ENCODE data around the gene LRRC27.

LRRC27 gene

GRCh38 chr10:132410779-132411532 is 79.0 kb downstream of the LRRC27 start:
- no peak for TF ChIP-seq MAX (IDR thresholded peaks at IDR 0.05)
- TF ChIP-seq YY1 (IDR thresholded peaks at IDR 0.05; ENCODE audit: low read depth): no peak
- no peak for TF ChIP-seq NFIC (IDR thresholded peaks at IDR 0.05)
- no peak for TF ChIP-seq CREB1 (IDR thresholded peaks at IDR 0.05; ENCODE audit: low read depth)
- no peak for TF ChIP-seq TCF12 (IDR thresholded peaks at IDR 0.05; ENCODE audit: low read depth)
- no peak for TF ChIP-seq ZBTB7A (IDR thresholded peaks at IDR 0.05; ENCODE audit: low read depth)
- no peak for TF ChIP-seq EP300 (IDR thresholded peaks at IDR 0.05; ENCODE audit: borderline replicate concordance)
- no peak for TF ChIP-seq CEBPB (IDR thresholded peaks at IDR 0.05)
- no peak for TF ChIP-seq TEAD4 (IDR thresholded peaks at IDR 0.05)
- TF ChIP-seq RAD21 (IDR thresholded peaks at IDR 0.05; ENCODE audit: low read depth): no peak

- TF ChIP-seq RAD21 (IDR thresholded peaks at IDR 0.05; ENCODE audit: low read depth) (no peak), TCF12 (IDR thresholded peaks at IDR 0.05; ENCODE audit: low read depth) (no peak), CEBPB (IDR thresholded peaks at IDR 0.05) (no peak), NFIC (IDR thresholded peaks at IDR 0.05) (no peak)
These were observed 79.7 kb downstream of the LRRC27 start for GRCh38 chr10:132411561-132412253.

GRCh38 chr10:132412316-132413192 is 80.6 kb downstream of the LRRC27 start:
- TF ChIP-seq EP300 (IDR thresholded peaks at IDR 0.05; ENCODE audit: borderline replicate concordance) (no peak), CEBPB (IDR thresholded peaks at IDR 0.05) (no peak), EGR1 (IDR thresholded peaks at IDR 0.05) (no peak)

- TF ChIP-seq CEBPB (IDR thresholded peaks at IDR 0.05) (no peak), TCF12 (IDR thresholded peaks at IDR 0.05; ENCODE audit: low read depth) (no peak), EGR1 (IDR thresholded peaks at IDR 0.05) (no peak), ZBTB7A (IDR thresholded peaks at IDR 0.05; ENCODE audit: low read depth) (no peak), TEAD4 (IDR thresholded peaks at IDR 0.05) (no peak), CREB1 (IDR thresholded peaks at IDR 0.05; ENCODE audit: low read depth) (no peak)
These were observed 81.5 kb downstream of the LRRC27 start for GRCh38 chr10:132413226-132414205.

- TF ChIP-seq CREB1 (IDR thresholded peaks at IDR 0.05; ENCODE audit: low read depth) (no peak), TAF1 (IDR thresholded peaks at IDR 0.05; ENCODE audit: low read depth) (no peak), TCF12 (IDR thresholded peaks at IDR 0.05; ENCODE audit: low read depth) (no peak), FOXM1 (IDR thresholded peaks at IDR 0.05; ENCODE audit: borderline replicate concordance, low read depth) (no peak), EP300 (IDR thresholded peaks at IDR 0.05; ENCODE audit: borderline replicate concordance) (no peak), CEBPB (IDR thresholded peaks at IDR 0.05) (no peak), EGR1 (IDR thresholded peaks at IDR 0.05) (no peak), YY1 (IDR thresholded peaks at IDR 0.05; ENCODE audit: low read depth) (no peak), REST (IDR thresholded peaks at IDR 0.05; ENCODE audit: low read depth) (no peak), TEAD4 (IDR thresholded peaks at IDR 0.05) (no peak), NFIC (IDR thresholded peaks at IDR 0.05) (no peak), USF1 (IDR thresholded peaks at IDR 0.05) (no peak), RAD21 (IDR thresholded peaks at IDR 0.05; ENCODE audit: low read depth) (no peak), MAX (IDR thresholded peaks at IDR 0.05) (no peak)
These were observed 82.5 kb downstream of the LRRC27 start for GRCh38 chr10:132414402-132415016.

GRCh38 chr10:132415255-132415654 is 83.3 kb downstream of the LRRC27 start:
- TF ChIP-seq TEAD4 (IDR thresholded peaks at IDR 0.05) (no peak), EGR1 (IDR thresholded peaks at IDR 0.05) (no peak), EP300 (IDR thresholded peaks at IDR 0.05; ENCODE audit: borderline replicate concordance) (no peak), ZBTB7A (IDR thresholded peaks at IDR 0.05; ENCODE audit: low read depth) (no peak), TAF1 (IDR thresholded peaks at IDR 0.05; ENCODE audit: low read depth) (no peak), RAD21 (IDR thresholded peaks at IDR 0.05; ENCODE audit: low read depth) (no peak), USF1 (IDR thresholded peaks at IDR 0.05) (no peak), CEBPB (IDR thresholded peaks at IDR 0.05) (no peak), CREB1 (IDR thresholded peaks at IDR 0.05; ENCODE audit: low read depth) (no peak), YY1 (IDR thresholded peaks at IDR 0.05; ENCODE audit: low read depth) (no peak), REST (IDR thresholded peaks at IDR 0.05; ENCODE audit: low read depth) (no peak), NFIC (IDR thresholded peaks at IDR 0.05) (no peak), MAX (IDR thresholded peaks at IDR 0.05) (no peak), TCF12 (IDR thresholded peaks at IDR 0.05; ENCODE audit: low read depth) (no peak)
